CD4-positive, alpha-beta T cell treated with Interleukin-1 beta for 1 hour (primary cell): ENCODE results near the gene CCDC63.
A peak's percentile ranks its signal among the peaks of the same experiment; 100 is the strongest.
"Not testable (repeated sequence)": the region's sequence is repeated elsewhere in the genome, so short reads cannot be mapped to it uniquely, and the experiment has no call there.

Source experiments
- DNase-seq, 2 donors: peaks; one replicate each; pipeline ENCODE4 v3.0.0-alpha.2; 2020 to 2022

The CCDC63 gene

GRCh38 chr12:110844551-110845338 is 2.0 kb upstream of the CCDC63 start:
- DNase-seq: no peak

DNA sequence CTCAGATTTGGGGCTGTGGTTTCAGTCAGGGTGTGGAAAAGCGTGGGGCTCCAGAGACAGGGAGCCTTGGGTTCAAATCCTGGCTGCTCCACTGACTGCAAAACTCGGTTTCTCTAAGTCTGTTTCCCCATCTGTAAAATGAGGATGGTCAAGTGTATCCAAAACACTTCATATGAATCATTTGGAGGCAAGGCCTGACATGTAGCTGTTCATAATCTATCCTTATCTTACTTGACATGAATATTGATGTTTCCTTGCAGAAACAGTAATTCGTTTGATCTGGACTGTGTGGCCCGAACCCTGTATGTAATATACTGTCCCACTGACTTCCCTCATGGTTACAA is 1.5 kb upstream of the CCDC63 start:
- DNase-seq: no peak

DNA sequence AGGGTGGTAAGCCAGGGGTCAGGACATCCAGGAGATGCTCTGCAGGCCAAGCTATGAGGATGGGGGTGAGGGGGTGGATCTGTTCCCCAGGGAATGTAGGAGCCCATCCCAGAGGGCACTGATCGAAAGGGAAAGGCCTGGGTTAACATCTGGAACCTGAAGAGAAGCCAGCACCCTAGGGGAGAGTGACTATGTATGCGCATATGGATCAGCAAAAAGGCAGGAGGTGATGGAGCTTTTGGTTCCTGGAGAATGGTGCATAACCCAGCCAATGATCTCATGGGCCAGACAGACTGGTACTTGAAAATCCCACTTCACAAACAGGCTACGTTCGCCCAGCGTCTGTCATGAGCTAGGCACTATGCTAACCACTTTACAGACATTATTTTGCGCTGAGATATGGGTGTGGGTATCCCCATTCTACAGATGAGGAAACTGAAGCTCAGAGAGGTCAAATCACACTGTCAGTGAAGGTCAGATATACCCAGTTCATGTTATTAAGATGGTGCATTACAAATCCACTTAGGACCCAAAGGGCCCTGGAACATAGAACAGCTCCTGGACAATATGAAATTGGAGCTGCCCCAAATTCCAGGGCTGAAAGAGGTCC is 1.6 kb downstream of the CCDC63 start:
- no peak for DNase-seq

DNA sequence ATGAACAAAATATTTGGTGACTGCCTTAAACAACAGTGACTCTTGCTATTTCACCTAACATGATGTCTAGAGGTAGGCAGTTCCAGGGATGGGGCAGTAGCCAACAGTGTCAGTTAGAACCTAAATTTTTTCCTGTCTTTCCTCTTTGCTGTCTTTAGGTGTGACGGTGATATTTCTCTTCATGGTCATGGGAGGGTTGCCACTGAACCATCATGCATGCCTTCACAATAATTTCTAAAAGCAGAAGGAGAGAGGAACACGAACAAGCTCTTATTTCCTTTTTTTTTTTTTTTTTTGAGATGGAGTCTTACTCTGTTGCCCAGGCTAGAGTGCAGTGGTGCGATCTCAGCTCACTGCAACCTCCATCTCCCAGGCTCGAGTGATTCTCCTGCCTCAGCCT is 2.4 kb downstream of the CCDC63 start:
- no peak for DNase-seq

DNA sequence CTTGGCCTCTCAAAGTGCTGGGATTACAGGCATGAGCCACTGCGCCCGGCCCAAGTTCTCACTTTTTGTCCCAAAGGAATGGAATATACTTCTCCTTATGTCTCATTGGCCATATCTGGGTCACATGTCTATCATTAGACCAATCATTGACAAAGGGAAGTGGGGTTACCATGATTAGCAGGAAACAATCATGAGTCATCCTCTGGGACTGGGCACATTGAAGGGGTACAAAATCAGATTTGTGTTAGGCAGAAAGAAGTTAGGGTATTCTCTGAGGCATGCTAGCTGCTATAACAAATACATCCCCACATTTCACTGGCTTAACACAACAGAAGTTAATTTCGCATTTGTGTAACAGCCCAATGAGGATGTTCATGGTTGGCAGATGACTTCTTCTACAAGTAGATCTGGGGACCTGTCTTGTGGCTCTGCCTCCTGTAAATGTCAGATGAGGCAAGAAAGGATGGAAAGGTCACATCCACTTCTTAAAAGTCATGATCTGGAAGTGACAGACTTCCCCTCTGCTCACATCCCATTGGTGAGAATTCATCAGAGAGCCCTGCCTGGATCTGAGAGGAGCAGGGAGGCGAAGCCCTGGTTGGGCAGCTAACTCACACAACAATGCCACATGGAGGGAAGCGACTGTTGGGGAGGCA is 3.1 kb downstream of the CCDC63 start:
- DNase-seq: no peak

DNA sequence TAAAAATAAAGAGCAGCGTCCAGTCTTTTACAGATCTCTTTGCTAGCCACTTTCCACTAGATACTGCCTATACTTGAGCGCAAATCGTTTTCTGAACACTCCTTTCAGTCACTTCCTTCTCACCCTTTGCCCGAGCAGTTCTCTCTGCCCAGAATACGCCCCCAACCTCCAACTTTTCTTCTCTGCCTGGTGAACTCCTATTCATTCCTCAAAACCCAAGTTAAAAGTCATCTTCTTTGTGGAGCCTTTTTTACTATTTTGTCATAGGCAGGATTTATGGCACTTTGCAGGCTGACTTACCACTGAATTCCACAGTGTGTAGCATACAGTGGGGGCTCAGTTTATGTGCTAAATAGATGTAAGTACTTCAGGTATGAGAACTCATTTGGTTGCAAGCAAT is 4.0 kb downstream of the CCDC63 start:
- no peak for DNase-seq

- no peak for DNase-seq
Observed at GRCh38 chr12:110853836-110854235, 7.0 kb downstream of the CCDC63 start.

DNA sequence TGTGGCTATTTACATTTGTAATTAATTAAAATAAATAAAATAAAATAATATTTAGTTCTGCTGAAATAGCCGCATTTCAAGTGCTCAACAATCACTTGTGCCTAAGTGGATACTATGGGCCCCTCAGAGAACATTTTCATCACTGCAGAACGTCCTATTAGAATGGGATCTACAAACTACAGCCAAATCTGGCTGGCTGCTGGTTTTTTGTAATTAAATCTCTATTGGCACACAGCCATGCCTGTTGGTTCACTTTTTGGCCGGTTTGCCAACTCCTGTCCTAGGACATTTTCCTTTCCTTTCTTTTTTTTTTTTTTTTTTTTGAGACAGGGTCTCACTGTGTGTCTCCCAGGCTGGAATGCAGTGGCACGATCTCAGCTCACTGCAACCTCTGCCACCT is 9.8 kb downstream of the CCDC63 start:
- no peak for DNase-seq

GRCh38 chr12:110857528-110857927 is 10.7 kb downstream of the CCDC63 start:
- no peak for DNase-seq

GRCh38 chr12:110857954-110858353 is 11.2 kb downstream of the CCDC63 start:
- not testable (repeated sequence) for DNase-seq

- no peak for DNase-seq
Observed at GRCh38 chr12:110858848-110859247, 12.1 kb downstream of the CCDC63 start.

GRCh38 chr12:110860833-110861296 is 14.1 kb downstream of the CCDC63 start:
- DNase-seq: peak in 1 of 2 donors; percentile 3

DNA sequence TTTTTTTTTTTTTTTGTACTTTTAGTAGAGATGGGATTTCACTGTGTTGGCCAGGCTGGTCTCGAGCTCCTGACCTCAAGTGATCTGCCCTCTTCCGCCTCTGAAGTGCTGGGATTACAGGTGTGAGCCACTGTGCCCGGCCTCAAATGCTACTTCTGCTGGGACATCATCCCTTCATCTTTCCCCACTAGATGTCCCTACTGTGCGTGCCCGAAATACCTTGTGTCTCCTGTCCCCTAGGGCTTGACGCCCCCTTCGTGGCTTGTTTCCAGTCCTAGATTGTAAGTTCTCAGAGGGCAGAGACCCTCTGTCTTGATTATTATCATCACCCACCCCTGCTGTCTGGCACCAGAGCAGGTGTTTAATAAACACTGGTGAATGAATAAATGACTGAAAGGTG is 14.9 kb downstream of the CCDC63 start:
- no peak for DNase-seq

DNA sequence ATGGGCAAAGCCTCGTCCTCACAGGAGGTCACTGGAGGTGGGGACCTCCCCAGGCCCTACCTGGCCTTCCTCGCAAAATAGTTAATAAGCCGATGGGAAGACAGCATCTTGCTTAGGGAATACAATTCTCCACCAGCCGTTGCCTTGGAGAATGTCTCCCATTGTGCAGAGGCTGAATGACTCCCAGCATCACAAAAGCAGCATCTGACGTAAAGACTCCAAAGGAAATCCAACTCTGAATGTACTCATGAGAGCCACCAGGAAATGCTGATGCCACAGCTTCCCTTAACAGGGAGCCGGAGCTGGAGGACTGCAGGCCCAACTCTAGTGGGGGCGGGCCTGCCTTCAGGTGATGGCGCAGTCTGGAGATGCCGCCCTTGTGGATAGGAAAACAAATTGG is 15.5 kb downstream of the CCDC63 start:
- no peak for DNase-seq

DNA sequence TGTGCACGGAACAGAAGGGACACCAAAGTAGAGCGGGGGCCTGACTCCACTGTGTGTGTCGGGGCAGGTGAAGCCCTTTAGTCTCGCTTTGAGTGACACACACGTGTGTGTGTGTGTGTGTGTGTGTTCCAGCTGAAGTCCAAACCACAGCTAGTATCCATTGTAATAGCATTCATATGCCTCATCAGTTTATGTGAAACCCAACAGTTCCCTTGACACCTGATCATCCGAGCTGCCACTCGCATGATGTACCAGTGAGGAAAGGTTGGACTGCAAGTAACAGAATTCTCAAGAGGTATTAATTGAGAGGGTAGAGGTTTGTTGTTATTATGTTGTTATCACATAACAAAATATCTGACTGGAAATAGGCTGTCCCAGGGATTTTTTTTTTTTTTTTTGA is 16.4 kb downstream of the CCDC63 start:
- DNase-seq: no peak

GRCh38 chr12:110865521-110865920 is 18.7 kb downstream of the CCDC63 start:
- no peak for DNase-seq

- DNase-seq: peak in 1 of 2 donors; percentile 7
Observed at GRCh38 chr12:110869026-110869425, 22.2 kb downstream of the CCDC63 start.

DNA sequence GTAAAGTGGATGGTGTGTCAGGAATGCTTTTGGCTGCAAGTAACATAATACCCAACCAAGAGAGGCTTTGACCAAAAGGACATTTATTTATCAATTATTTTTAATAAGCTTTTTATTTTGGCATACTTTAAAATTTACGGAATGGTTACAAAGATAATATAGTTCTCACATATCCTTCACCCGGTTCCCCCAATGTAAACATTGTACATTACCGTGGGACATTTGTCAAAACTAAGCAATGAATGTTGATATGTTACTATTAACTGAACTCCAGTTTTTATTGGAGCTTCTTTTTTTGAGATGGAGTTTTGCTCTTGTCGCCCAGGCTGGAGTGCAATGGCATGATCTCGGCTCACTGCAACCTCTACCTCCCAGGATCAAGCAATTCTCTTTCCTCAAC is 23.0 kb downstream of the CCDC63 start:
- DNase-seq: no peak

GRCh38 chr12:110872100-110872499 is 25.3 kb downstream of the CCDC63 start:
- no peak for DNase-seq

- no peak for DNase-seq
Observed at GRCh38 chr12:110874351-110874750, 27.6 kb downstream of the CCDC63 start.

DNA sequence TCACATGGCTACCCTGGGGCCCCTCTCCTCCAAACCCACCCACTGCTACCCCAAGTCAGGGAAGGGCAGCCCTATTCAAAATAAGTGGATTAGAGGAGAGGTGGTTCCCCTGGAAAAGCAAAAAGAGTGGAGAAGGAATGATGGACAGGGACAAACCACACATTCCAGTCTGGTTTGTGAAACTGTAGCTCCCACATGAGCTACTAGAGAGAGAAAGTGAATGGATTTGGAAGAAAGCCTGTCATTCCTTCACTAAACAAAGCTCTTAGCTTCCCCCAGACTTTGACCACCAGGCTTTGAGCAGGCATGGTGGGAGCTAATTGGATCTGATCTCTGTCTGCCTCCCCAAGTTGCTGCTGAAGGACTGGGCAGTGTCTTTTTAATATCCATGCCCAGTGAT is 28.0 kb downstream of the CCDC63 start:
- DNase-seq: no peak

DNA sequence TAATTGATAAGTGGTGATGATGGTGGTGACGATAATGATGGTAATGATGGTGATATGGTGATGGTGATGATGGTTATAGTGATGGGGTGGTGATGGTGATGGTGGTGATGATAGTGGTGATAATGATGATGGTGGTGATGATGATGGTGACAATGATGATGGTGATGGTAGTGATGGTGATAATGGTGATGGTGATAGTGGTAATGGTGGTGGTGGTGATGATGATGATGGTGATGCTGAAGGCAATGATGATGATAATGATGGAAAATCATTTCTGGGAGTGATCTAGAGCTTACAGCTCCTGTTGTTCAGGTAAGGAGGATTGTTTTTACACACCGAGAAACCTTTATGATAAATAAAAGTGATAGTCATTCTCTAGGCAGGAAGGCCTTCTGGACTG is 33.9 kb downstream of the CCDC63 start:
- DNase-seq: no peak

DNA sequence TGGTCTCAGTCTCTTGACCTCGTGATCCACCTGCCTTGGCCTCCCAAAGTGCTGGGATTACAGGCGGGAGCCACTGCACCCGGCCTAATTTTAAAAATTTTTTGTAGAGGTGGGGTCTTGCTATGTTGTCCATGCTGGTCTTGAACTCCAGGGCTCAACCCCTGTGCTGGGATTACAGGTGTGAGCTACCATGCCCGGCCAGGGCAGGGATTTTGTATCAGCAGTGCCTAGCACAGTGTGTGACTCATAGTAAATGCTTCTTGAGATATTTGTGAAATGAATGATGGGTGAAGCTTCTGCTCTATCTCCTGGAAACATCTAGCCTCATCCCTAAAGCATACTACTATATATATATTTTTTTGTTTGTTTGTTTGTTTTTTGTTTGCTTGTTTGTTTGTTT is 36.5 kb downstream of the CCDC63 start:
- no peak for DNase-seq

- no peak for DNase-seq
Observed at GRCh38 chr12:110885152-110885840, 38.5 kb downstream of the CCDC63 start.
